T-helper 17 cell (primary cell): ENCODE measurements around the gene RNASEH1. TPM values are rescaled to one million over a fixed set of nuclear protein-coding genes. Genes with fewer than 3 reads are reported as not detected.

ENCODE experiments used
- total RNA-seq, 4 donors: library from RNA in 2 of 4; stranded (reverse) in 2 of 4; gene quantifications; one replicate each; pipeline ENCODE4 v1.2.3 and lab custom pipeline; 2022 to 2026

RNASEH1 gene
- total RNA-seq, 2 donors from 2014 or later: 25.9 to 32.9 TPM

Other genes starting within 250 kb of the RNASEH1 start
- gene EIPR1, start 180.5 kb downstream of the RNASEH1 start, total RNA-seq: 10 to 100 TPM; 25.1 to 28.5 TPM
- 10 to 100 TPM; 66.5 to 80.4 TPM for gene TRAPPC12, start 178.6 kb downstream of the RNASEH1 start, total RNA-seq
- gene ADI1, start 38.8 kb downstream of the RNASEH1 start, total RNA-seq: 10 to 100 TPM; 27.0 to 33.0 TPM
- 1,000 to 10,000 TPM; 1,710 to 1,803 TPM for gene RPS7, start 16.9 kb upstream of the RNASEH1 start, total RNA-seq
- not detected for gene COLEC11, start 36.8 kb upstream of the RNASEH1 start, total RNA-seq
- gene ALLC, start 99.9 kb upstream of the RNASEH1 start, total RNA-seq: not detected
- gene DCDC2C, start 145.2 kb upstream of the RNASEH1 start, total RNA-seq: not detected